ENCODE measurements around the gene TMEM253. TPM values are rescaled to one million over a fixed set of nuclear protein-coding genes. Genes with fewer than 3 reads are reported as not detected.

The TMEM253 gene
- polyA plus RNA-seq, 6 donors from 2014 or later: not detected

GRCh38 chr14:21074398-21075272 lies 26.2 kb upstream of the TMEM253 start:
- Mint-ChIP-seq H3K36me3 (no peaks in the 10 kb centered on the region), H3K4me1 (peaks cover 28 to 32% (median 30%) of the 10 kb centered on the region in 3 donors), H3K27ac (no peak overlapping the region), H3K9me3 (no peaks in the 10 kb centered on the region), H3K27me3 (peaks cover 0 to 27% (median 14%) of the 10 kb centered on the region in 3 donors), H3K4me3 (no peak overlapping the region)
- no peak for DNase-seq
- ATAC-seq (ENCODE audit: low read depth in 2 of 2): no peak

GRCh38 chr14:21075719-21076437 lies 25.0 kb upstream of the TMEM253 start:
- peaks cover 19 to 24% (median 22%) of the 10 kb centered on the region in 3 donors for H3K4me1 Mint-ChIP-seq
- no peaks in the 10 kb centered on the region for H3K36me3 Mint-ChIP-seq
- H3K9me3 Mint-ChIP-seq: no peaks in the 10 kb centered on the region
- H3K4me3 Mint-ChIP-seq: peak overlapping the region in 1 of 8 donors; percentile 1
- no peak for DNase-seq
- H3K27ac Mint-ChIP-seq: no peak overlapping the region
- H3K27me3 Mint-ChIP-seq: peaks cover 0 to 21% (median 18%) of the 10 kb centered on the region in 3 donors
- ATAC-seq (ENCODE audit: low read depth in 2 of 2): no peak

- DNase-seq: no peak
- ATAC-seq (ENCODE audit: low read depth in 2 of 2): peak; percentile 39 to 49
- Mint-ChIP-seq H3K4me1 (peaks cover 4 to 6% (median 6%) of the 10 kb centered on the region in 3 donors), H3K36me3 (no peaks in the 10 kb centered on the region), H3K27me3 (peaks cover 0 to 18% (median 7%) of the 10 kb centered on the region in 3 donors), H3K9me3 (no peaks in the 10 kb centered on the region), H3K27ac (no peak overlapping the region), H3K4me3 (peak overlapping the region in 1 of 8 donors; percentile 8)
Measured at GRCh38 chr14:21077672-21078071, 23.2 kb upstream of the TMEM253 start.

GRCh38 chr14:21078287-21078686 lies 22.6 kb upstream of the TMEM253 start:
- Mint-ChIP-seq H3K27me3 (peaks cover 0 to 14% (median 4%) of the 10 kb centered on the region in 3 donors), H3K27ac (peak overlapping the region in 1 of 6 donors; percentile 82), H3K9me3 (no peaks in the 10 kb centered on the region), H3K36me3 (no peaks in the 10 kb centered on the region), H3K4me3 (no peak overlapping the region), H3K4me1 (peaks cover 3 to 6% (median 5%) of the 10 kb centered on the region in 3 donors)
- ATAC-seq (ENCODE audit: low read depth in 2 of 2) (no peak), DNase-seq (no peak)

GRCh38 chr14:21078726-21079125 lies 22.1 kb upstream of the TMEM253 start:
- no peak for DNase-seq
- H3K27me3 Mint-ChIP-seq: peaks cover 0 to 10% (median 0%) of the 10 kb centered on the region in 3 donors
- peaks cover 0 to 6% (median 5%) of the 10 kb centered on the region in 3 donors for H3K4me1 Mint-ChIP-seq
- H3K4me3 Mint-ChIP-seq: no peak overlapping the region
- no peak overlapping the region for H3K27ac Mint-ChIP-seq
- H3K36me3 Mint-ChIP-seq: no peaks in the 10 kb centered on the region
- no peak for ATAC-seq (ENCODE audit: low read depth in 2 of 2)
- no peaks in the 10 kb centered on the region for H3K9me3 Mint-ChIP-seq

- no peak overlapping the region for H3K27ac Mint-ChIP-seq
- peaks cover 3 to 9% (median 8%) of the 10 kb centered on the region in 3 donors for H3K4me1 Mint-ChIP-seq
- no peaks in the 10 kb centered on the region for H3K9me3 Mint-ChIP-seq
- H3K27me3 Mint-ChIP-seq: peaks cover 0 to 8% (median 6%) of the 10 kb centered on the region in 3 donors
- ATAC-seq (ENCODE audit: low read depth in 2 of 2): no peak
- no peak overlapping the region for H3K4me3 Mint-ChIP-seq
- H3K36me3 Mint-ChIP-seq: no peaks in the 10 kb centered on the region
- no peak for DNase-seq
Measured at GRCh38 chr14:21081521-21082142, 19.2 kb upstream of the TMEM253 start.

- H3K4me1 Mint-ChIP-seq: peaks cover 16 to 19% (median 17%) of the 10 kb centered on the region in 3 donors
- H3K27ac Mint-ChIP-seq: peak overlapping the region in 4 of 6 donors; percentile 18 to 92 (median 74)
- H3K9me3 Mint-ChIP-seq: no peaks in the 10 kb centered on the region
- H3K4me3 Mint-ChIP-seq: peak overlapping the region in 1 of 8 donors; percentile 74
- ATAC-seq (ENCODE audit: low read depth in 2 of 2) (no peak), DNase-seq (no peak)
- peaks cover 0 to 8% (median 6%) of the 10 kb centered on the region in 3 donors for H3K27me3 Mint-ChIP-seq
- H3K36me3 Mint-ChIP-seq: no peaks in the 10 kb centered on the region
Measured at GRCh38 chr14:21083565-21084325, 17.1 kb upstream of the TMEM253 start.

- peaks cover 16 to 22% (median 17%) of the 10 kb centered on the region in 3 donors for H3K4me1 Mint-ChIP-seq
- no peaks in the 10 kb centered on the region for H3K9me3 Mint-ChIP-seq
- DNase-seq (no peak), ATAC-seq (ENCODE audit: low read depth in 2 of 2) (no peak)
- H3K27me3 Mint-ChIP-seq: peaks cover 0 to 8% (median 6%) of the 10 kb centered on the region in 3 donors
- no peak overlapping the region for H3K4me3 Mint-ChIP-seq
- H3K36me3 Mint-ChIP-seq: no peaks in the 10 kb centered on the region
- peak overlapping the region in 4 of 6 donors; percentile 18 to 92 (median 74) for H3K27ac Mint-ChIP-seq
Measured at GRCh38 chr14:21084396-21084795, 16.5 kb upstream of the TMEM253 start.

GRCh38 chr14:21084998-21085853 lies 15.6 kb upstream of the TMEM253 start:
- no peaks in the 10 kb centered on the region for H3K36me3 Mint-ChIP-seq
- H3K27me3 Mint-ChIP-seq: peaks cover 0 to 6% (median 5%) of the 10 kb centered on the region in 3 donors
- H3K4me3 Mint-ChIP-seq: no peak overlapping the region
- H3K27ac Mint-ChIP-seq: peak overlapping the region in 3 of 6 donors; percentile 24 to 82 (median 70)
- H3K4me1 Mint-ChIP-seq: peaks cover 16 to 22% (median 17%) of the 10 kb centered on the region in 3 donors
- no peak for DNase-seq
- no peaks in the 10 kb centered on the region for H3K9me3 Mint-ChIP-seq
- ATAC-seq (ENCODE audit: low read depth in 2 of 2): no peak

- H3K9me3 Mint-ChIP-seq: no peaks in the 10 kb centered on the region
- peak overlapping the region; percentile 82 to 98 (median 94) for H3K27ac Mint-ChIP-seq
- H3K4me1 Mint-ChIP-seq: peaks cover 16 to 24% (median 22%) of the 10 kb centered on the region in 3 donors
- H3K4me3 Mint-ChIP-seq: peak overlapping the region in 1 of 8 donors; percentile 65
- H3K36me3 Mint-ChIP-seq: no peaks in the 10 kb centered on the region
- ATAC-seq (ENCODE audit: low read depth in 2 of 2): no peak
- DNase-seq: no peak
- H3K27me3 Mint-ChIP-seq: peaks cover 0 to 6% (median 0%) of the 10 kb centered on the region in 3 donors
Measured at GRCh38 chr14:21086908-21087293, 14.0 kb upstream of the TMEM253 start.

- ATAC-seq (ENCODE audit: low read depth in 2 of 2) (peak; percentile 85 to 91), DNase-seq (peak; percentile 76)
- peak overlapping the region; percentile 82 to 98 (median 96) for H3K27ac Mint-ChIP-seq
- H3K36me3 Mint-ChIP-seq: no peaks in the 10 kb centered on the region
- peak overlapping the region in 4 of 8 donors; percentile 7 to 65 (median 24) for H3K4me3 Mint-ChIP-seq
- H3K9me3 Mint-ChIP-seq: no peaks in the 10 kb centered on the region
- H3K4me1 Mint-ChIP-seq: peaks cover 17 to 27% (median 22%) of the 10 kb centered on the region in 3 donors
- peaks cover 0 to 7% (median 0%) of the 10 kb centered on the region in 3 donors for H3K27me3 Mint-ChIP-seq
Measured at GRCh38 chr14:21087294-21088091, 13.4 kb upstream of the TMEM253 start.

All from naive B cell (primary cell).